Measurements from ENCODE around the gene KMT5B.

GRCh38 chr11:68146704-68147474 is 66.2 kb downstream of the KMT5B start:
- TF ChIP-seq, protein P1, sequence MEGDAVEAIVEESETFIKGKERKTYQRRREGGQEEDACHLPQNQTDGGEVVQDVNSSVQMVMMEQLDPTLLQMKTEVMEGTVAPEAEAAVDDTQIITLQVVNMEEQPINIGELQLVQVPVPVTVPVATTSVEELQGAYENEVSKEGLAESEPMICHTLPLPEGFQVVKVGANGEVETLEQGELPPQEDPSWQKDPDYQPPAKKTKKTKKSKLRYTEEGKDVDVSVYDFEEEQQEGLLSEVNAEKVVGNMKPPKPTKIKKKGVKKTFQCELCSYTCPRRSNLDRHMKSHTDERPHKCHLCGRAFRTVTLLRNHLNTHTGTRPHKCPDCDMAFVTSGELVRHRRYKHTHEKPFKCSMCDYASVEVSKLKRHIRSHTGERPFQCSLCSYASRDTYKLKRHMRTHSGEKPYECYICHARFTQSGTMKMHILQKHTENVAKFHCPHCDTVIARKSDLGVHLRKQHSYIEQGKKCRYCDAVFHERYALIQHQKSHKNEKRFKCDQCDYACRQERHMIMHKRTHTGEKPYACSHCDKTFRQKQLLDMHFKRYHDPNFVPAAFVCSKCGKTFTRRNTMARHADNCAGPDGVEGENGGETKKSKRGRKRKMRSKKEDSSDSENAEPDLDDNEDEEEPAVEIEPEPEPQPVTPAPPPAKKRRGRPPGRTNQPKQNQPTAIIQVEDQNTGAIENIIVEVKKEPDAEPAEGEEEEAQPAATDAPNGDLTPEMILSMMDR (IDR thresholded peaks at IDR 0.05; ENCODE audit: low read depth, low read length, poor library complexity, severe bottlenecking) = no peak
- no peak for TF ChIP-seq EZH2phosphoT487 (IDR thresholded peaks at IDR 0.05; ENCODE audit: borderline replicate concordance, low read length)

All from DOHH2 (cell line).